ENCODE measurements around the gene TMEM35B. TPM values are rescaled to one million over a fixed set of nuclear protein-coding genes. Genes with fewer than 3 reads are reported as not detected.

TMEM35B gene
- total and polyA plus RNA-seq, 9 of the 15 experiments (the other 6 are each of a cell fraction or from before 2014, with no cell fraction given) = 11.4 to 142 (median 21.4) TPM

- H3K9ac ChIP-seq (ENCODE audit: insufficient read depth in 1 of 2, low read depth in 2 of 2, low read length in 2 of 2) = peak overlapping the region; percentile 83 to 95; a peak in 3 of 4 replicates
- H2AFZ ChIP-seq (ENCODE audit: low read depth, low read length) = no peak overlapping the region
- peaks cover 12% of the 10 kb centered on the region; the same call in 2 of the 3 replicates for H3K79me2 ChIP-seq (ENCODE audit: control insufficient read depth, insufficient read depth, low read length)
- no peaks in the 10 kb centered on the region for H3K9me3 ChIP-seq (replicated peaks; ENCODE audit: control insufficient read depth, insufficient read depth, low read depth, low read length)
- H3K27ac ChIP-seq (ENCODE audit: extremely low read depth, low read depth, low read length) = no peak overlapping the region
- no TSS peak for BruUV-seq (replicated peaks)
- H3K4me2 ChIP-seq (ENCODE audit: insufficient read depth, low read length) = peak overlapping the region; percentile 91
- in situ Hi-C loops (cut with MboI) (no loop called here), intact Hi-C loops (cut with micrococcal nuclease) (no loop called here)
- no peaks in the 10 kb centered on the region for H4K20me1 ChIP-seq (replicated peaks; ENCODE audit: control insufficient read depth, insufficient read depth, low read length)
- peaks cover 6 to 8% of the 10 kb centered on the region in 2 experiments; a peak in 4 of 5 replicates for H3K4me1 ChIP-seq (replicated peaks in 1 of 2; ENCODE audit: control insufficient read depth in 2 of 2, insufficient read depth in 2 of 2, low read length in 2 of 2)
- 62% methylated on average over 4 of the region's 4 CpGs for WGBS (ENCODE audit: insufficient coverage, low coverage, missing lambda C conversion rate)
- H3K36me3 ChIP-seq (ENCODE audit: control insufficient read depth, insufficient read depth, low read length) = peaks cover 14% of the 10 kb centered on the region; the same call in 2 of the 3 replicates
- no peak for DNase-seq (ENCODE audit: extremely low read depth in 1 of 4, low spot score in 3 of 4)
- TF ChIP-seq ZNF3 (CRISPR knock-in tag; IDR thresholded peaks at IDR 0.05) (no peak), MAZ (CRISPR knock-in tag; conservative IDR thresholded peaks at IDR 0.05 in 1 of 2, IDR thresholded peaks at IDR 0.05 in 1 of 2) (peak in 1 of 2 experiments; percentile 14; a peak in 1 of 4 replicates), NFIC (IDR thresholded peaks at IDR 0.05) (peak; percentile 93), SP1 (CRISPR knock-in tag; IDR thresholded peaks at IDR 0.05) (no peak)
- FAIRE-seq = no peak
- H3K27me3 ChIP-seq (ENCODE audit: control insufficient read depth in 2 of 2, insufficient read depth in 2 of 2, low read length in 2 of 2) = no peaks in the 10 kb centered on the region
- H3K4me3 ChIP-seq = peak overlapping the region; percentile 53
- ChIA-PET CTCF (ENCODE audit: low intra/inter-chr PET ratio) (no interaction called here), POLR2A (interaction anchor here (0.5 to 6.0 kb wide), 11 partner anchors 8 to 454 kb away, joined by 3 to 28 read pairs (median 5); partner anchors contain the start of genes SFPQ and ZMYM6)
- no peak for ATAC-seq
- peaks cover 3% of the 10 kb centered on the region for H3K9me1 ChIP-seq (ENCODE audit: control insufficient read depth, insufficient read depth, low read length)
Observed at GRCh38 chr1:34983700-34984355, 1.3 kb downstream of the TMEM35B start.
